Sigmoid colon (tissue), 4 donors: ENCODE measurements around the gene CAMK1D.

Source experiments
- POLR2A ChIP-seq, 2 donors: fragments of 450-650 bp; IDR thresholded peaks; one replicate each; pipeline ENCODE4 v1.6.1; 2016; ENCODE audit warnings: antibody characterized with exemption in 2 of 2, mild to moderate bottlenecking in 2 of 2, moderate library complexity in 2 of 2
- POLR2AphosphoS5 ChIP-seq, 4 donors: sonication (generic); formaldehyde crosslinking; IDR thresholded peaks; one replicate each; pipeline ENCODE4 v1.6.1; 2017; ENCODE audit warnings: antibody characterized with exemption in 4 of 4

DNA sequence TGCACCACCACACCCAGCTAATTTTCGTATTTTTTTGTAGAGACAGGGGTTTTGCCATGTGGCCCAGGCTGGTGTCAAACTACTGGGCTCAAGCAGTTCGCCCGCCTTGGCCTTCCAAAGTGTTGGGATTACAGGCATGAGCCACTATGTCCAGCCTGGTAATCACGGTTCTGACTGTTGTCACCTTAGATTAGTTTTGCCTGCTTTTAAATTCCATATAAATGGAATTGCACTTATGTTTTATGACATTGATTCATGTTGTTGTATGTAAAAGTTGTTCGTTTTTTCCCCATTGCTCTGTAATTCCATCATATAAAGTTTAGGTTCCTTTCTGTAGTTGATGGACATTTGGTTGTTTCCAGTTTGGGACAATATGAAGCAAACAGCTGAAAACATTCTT, 106.0 kb downstream of the CAMK1D start:
- TF ChIP-seq POLR2A (IDR thresholded peaks at IDR 0.05): no peak
- no peak for TF ChIP-seq POLR2AphosphoS5 (IDR thresholded peaks at IDR 0.05)
